ENCODE results near the gene FASTKD3. TPM values are rescaled to one million over a fixed set of nuclear protein-coding genes. Genes with fewer than 3 reads are reported as not detected.

FASTKD3 gene
- polyA plus RNA-seq, 3 donors, result 25.0 to 32.6 (median 26.4) TPM

GRCh38 chr5:7882926-7883325 lies 14.1 kb upstream of the FASTKD3 start:
- no peak for DNase-seq (ENCODE audit: low read depth in 3 of 3, low spot score in 2 of 3)

GRCh38 chr5:7881816-7882215 lies 13.0 kb upstream of the FASTKD3 start:
- DNase-seq (ENCODE audit: low read depth in 3 of 3, low spot score in 2 of 3), result no peak

- DNase-seq (ENCODE audit: low read depth in 3 of 3, low spot score in 2 of 3), result no peak
Measured at GRCh38 chr5:7881091-7881490, 12.3 kb upstream of the FASTKD3 start.

- no peak for DNase-seq (ENCODE audit: low read depth in 3 of 3, low spot score in 2 of 3)
Measured at GRCh38 chr5:7878381-7878873, 9.6 kb upstream of the FASTKD3 start.

GRCh38 chr5:7877851-7878250 lies 9.0 kb upstream of the FASTKD3 start:
- no peak for DNase-seq (ENCODE audit: low read depth in 3 of 3, low spot score in 2 of 3)

- no peak for DNase-seq (ENCODE audit: low read depth in 3 of 3, low spot score in 2 of 3)
Measured at GRCh38 chr5:7876867-7877266, 8.0 kb upstream of the FASTKD3 start.

- DNase-seq (ENCODE audit: low read depth in 3 of 3, low spot score in 2 of 3), result no peak
Measured at GRCh38 chr5:7875151-7875550, 6.3 kb upstream of the FASTKD3 start.

GRCh38 chr5:7874639-7875038 lies 5.8 kb upstream of the FASTKD3 start:
- no peak for DNase-seq (ENCODE audit: low read depth in 3 of 3, low spot score in 2 of 3)

GRCh38 chr5:7873216-7873615 lies 4.4 kb upstream of the FASTKD3 start:
- DNase-seq (ENCODE audit: low read depth in 3 of 3, low spot score in 2 of 3), result no peak

- DNase-seq (ENCODE audit: low read depth in 3 of 3, low spot score in 2 of 3), result no peak
Measured at GRCh38 chr5:7872517-7873130, 3.8 kb upstream of the FASTKD3 start.

GRCh38 chr5:7871653-7872052 lies 2.8 kb upstream of the FASTKD3 start:
- no peak for DNase-seq (ENCODE audit: low read depth in 3 of 3, low spot score in 2 of 3)

- DNase-seq (ENCODE audit: low read depth in 3 of 3, low spot score in 2 of 3), result no peak
Measured at GRCh38 chr5:7869474-7870136, 774 bp upstream of the FASTKD3 start.

- no peak for DNase-seq (ENCODE audit: low read depth in 3 of 3, low spot score in 2 of 3)
Measured at GRCh38 chr5:7868427-7868772, 431 bp downstream of the FASTKD3 start.

GRCh38 chr5:7867260-7867659 lies 1.6 kb downstream of the FASTKD3 start:
- DNase-seq (ENCODE audit: low read depth in 3 of 3, low spot score in 2 of 3), result no peak

- DNase-seq (ENCODE audit: low read depth in 3 of 3, low spot score in 2 of 3), result no peak
Measured at GRCh38 chr5:7866196-7866595, 2.6 kb downstream of the FASTKD3 start.

- no peak for DNase-seq (ENCODE audit: low read depth in 3 of 3, low spot score in 2 of 3)
Measured at GRCh38 chr5:7857926-7858632, 10.8 kb downstream of the FASTKD3 start.

GRCh38 chr5:7857361-7857760 lies 11.5 kb downstream of the FASTKD3 start:
- no peak for DNase-seq (ENCODE audit: low read depth in 3 of 3, low spot score in 2 of 3)

GRCh38 chr5:7856855-7857254 lies 12.0 kb downstream of the FASTKD3 start:
- no peak for DNase-seq (ENCODE audit: low read depth in 3 of 3, low spot score in 2 of 3)

- no peak for DNase-seq (ENCODE audit: low read depth in 3 of 3, low spot score in 2 of 3)
Measured at GRCh38 chr5:7855611-7856010, 13.2 kb downstream of the FASTKD3 start.

GRCh38 chr5:7852988-7853387 lies 15.8 kb downstream of the FASTKD3 start:
- DNase-seq (ENCODE audit: low read depth in 3 of 3, low spot score in 2 of 3), result no peak

- no peak for DNase-seq (ENCODE audit: low read depth in 3 of 3, low spot score in 2 of 3)
Measured at GRCh38 chr5:7852542-7852941, 16.3 kb downstream of the FASTKD3 start.

Measured in right renal cortex interstitium (tissue), 3 donors.